Measurements from ENCODE around the gene ARHGDIB. TPM values are rescaled to one million over a fixed set of nuclear protein-coding genes. Genes with fewer than 3 reads are reported as not detected.

ARHGDIB gene
- total and polyA plus RNA-seq, 2 of the 4 experiments (the other 2 are of a cell fraction): 24.9 to 30.7 TPM

DNA sequence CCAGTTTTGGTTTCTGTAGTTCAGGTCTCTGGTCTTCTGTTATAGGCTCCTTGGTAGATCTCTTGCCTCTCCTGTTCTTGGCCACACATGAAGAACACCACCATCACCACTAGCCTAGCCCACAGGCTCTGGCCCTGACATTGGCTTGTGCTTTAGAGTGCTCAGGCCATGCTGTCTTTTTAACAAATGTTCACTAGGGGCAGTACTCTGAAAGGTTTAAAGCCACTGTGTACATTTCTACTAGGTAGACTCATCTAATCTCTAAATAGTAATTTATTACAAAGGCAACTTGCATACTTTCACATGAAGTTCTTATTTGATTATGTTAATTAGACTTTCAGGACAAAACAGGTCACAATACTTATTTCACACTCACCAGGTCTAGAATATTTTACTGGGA lies 49.8 kb upstream of the ARHGDIB start:
- Histone ChIP-seq H3K4me1 (ENCODE audit: control insufficient read depth, insufficient read depth, low read length) (no peaks in the 10 kb centered on the region), H2BK120ac (ENCODE audit: low read depth, low read length) (no peak overlapping the region), H3K4me2 (ENCODE audit: low read depth, low read length) (no peak overlapping the region), H2BK5ac (ENCODE audit: low read depth, low read length, poor library complexity, severe bottlenecking) (no peak overlapping the region), H3K27ac (ENCODE audit: insufficient read depth, low read length) (no peak overlapping the region), H4K20me1 (ENCODE audit: insufficient read depth, low read length) (no peaks in the 10 kb centered on the region), H2AK5ac (ENCODE audit: low read depth, low read length) (no peak overlapping the region), H3K23ac (ENCODE audit: low read depth, low read length) (no peak overlapping the region), H3K14ac (replicated peaks; ENCODE audit: low read depth, low read length) (no peak overlapping the region), H3K9me1 (ENCODE audit: insufficient read depth, low read length) (no peaks in the 10 kb centered on the region), H2AK9ac (replicated peaks; ENCODE audit: low read depth, low read length, poor library complexity) (no peak overlapping the region), H3K4me3 (ENCODE audit: insufficient read depth, low read depth, low read length) (no peak overlapping the region), H3K56ac (ENCODE audit: extremely low read depth, insufficient read depth, low read length) (no peak overlapping the region), H2BK15ac (ENCODE audit: low read depth, low read length) (no peak overlapping the region), H3K36me3 (ENCODE audit: control insufficient read depth, insufficient read depth, low read length) (no peaks in the 10 kb centered on the region), H3K4ac (ENCODE audit: low read depth, low read length) (no peak overlapping the region), H3K9ac (ENCODE audit: low read depth, low read length) (no peak overlapping the region), H4K8ac (ENCODE audit: low read depth in 2 of 2, low read length in 2 of 2) (no peak overlapping the region), H3K27me3 (ENCODE audit: control insufficient read depth, insufficient read depth, low read length) (peaks cover 3% of the 10 kb centered on the region; the same call in 1 of the 2 replicates), H3K18ac (ENCODE audit: low read depth, low read length) (no peak overlapping the region), H3K9me3 (ENCODE audit: control insufficient read depth, insufficient read depth, low read length) (no peaks in the 10 kb centered on the region), H4K5ac (ENCODE audit: low read depth, low read length) (no peak overlapping the region), H4K91ac (ENCODE audit: insufficient read depth, low read depth, low read length) (no peak overlapping the region), H2BK20ac (ENCODE audit: low read depth, low read length) (no peak overlapping the region), H3K79me1 (ENCODE audit: low read depth in 1 of 2, low read length in 2 of 2) (no peaks in the 10 kb centered on the region), H2AFZ (replicated peaks; ENCODE audit: low read length, poor library complexity) (no peak overlapping the region)
- BruUV-seq (replicated peaks): no TSS peak
- ATAC-seq (ENCODE audit: low read depth) (peak; percentile 49), DNase-seq (no peak)
- TF ChIP-seq MXI1 (IDR thresholded peaks at IDR 0.05; ENCODE audit: borderline replicate concordance, low read depth, low read length): no peak
- no peak for TF ChIP-seq POLR2A (IDR thresholded peaks at IDR 0.05; ENCODE audit: low read depth, low read length)
- TF ChIP-seq RCOR1 (IDR thresholded peaks at IDR 0.05; ENCODE audit: insufficient replicate concordance, low read length): no peak
- no peak for TF ChIP-seq BHLHE40 (IDR thresholded peaks at IDR 0.05; ENCODE audit: low read depth, low read length)
- TF ChIP-seq, protein P1, sequence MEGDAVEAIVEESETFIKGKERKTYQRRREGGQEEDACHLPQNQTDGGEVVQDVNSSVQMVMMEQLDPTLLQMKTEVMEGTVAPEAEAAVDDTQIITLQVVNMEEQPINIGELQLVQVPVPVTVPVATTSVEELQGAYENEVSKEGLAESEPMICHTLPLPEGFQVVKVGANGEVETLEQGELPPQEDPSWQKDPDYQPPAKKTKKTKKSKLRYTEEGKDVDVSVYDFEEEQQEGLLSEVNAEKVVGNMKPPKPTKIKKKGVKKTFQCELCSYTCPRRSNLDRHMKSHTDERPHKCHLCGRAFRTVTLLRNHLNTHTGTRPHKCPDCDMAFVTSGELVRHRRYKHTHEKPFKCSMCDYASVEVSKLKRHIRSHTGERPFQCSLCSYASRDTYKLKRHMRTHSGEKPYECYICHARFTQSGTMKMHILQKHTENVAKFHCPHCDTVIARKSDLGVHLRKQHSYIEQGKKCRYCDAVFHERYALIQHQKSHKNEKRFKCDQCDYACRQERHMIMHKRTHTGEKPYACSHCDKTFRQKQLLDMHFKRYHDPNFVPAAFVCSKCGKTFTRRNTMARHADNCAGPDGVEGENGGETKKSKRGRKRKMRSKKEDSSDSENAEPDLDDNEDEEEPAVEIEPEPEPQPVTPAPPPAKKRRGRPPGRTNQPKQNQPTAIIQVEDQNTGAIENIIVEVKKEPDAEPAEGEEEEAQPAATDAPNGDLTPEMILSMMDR (conservative IDR thresholded peaks at IDR 0.05; ENCODE audit: low read depth, low read length): no peak; the same call in 1 of the 2 replicates
- no peak for TF ChIP-seq FOS (IDR thresholded peaks at IDR 0.05; ENCODE audit: low read depth, low read length)
- TF ChIP-seq MAFK (IDR thresholded peaks at IDR 0.05; ENCODE audit: low read depth, low read length): no peak
- TF ChIP-seq, protein P2, sequence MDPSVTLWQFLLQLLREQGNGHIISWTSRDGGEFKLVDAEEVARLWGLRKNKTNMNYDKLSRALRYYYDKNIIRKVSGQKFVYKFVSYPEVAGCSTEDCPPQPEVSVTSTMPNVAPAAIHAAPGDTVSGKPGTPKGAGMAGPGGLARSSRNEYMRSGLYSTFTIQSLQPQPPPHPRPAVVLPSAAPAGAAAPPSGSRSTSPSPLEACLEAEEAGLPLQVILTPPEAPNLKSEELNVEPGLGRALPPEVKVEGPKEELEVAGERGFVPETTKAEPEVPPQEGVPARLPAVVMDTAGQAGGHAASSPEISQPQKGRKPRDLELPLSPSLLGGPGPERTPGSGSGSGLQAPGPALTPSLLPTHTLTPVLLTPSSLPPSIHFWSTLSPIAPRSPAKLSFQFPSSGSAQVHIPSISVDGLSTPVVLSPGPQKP (IDR thresholded peaks at IDR 0.05; ENCODE audit: borderline replicate concordance, low read depth, low read length): no peak
- no peak for TF ChIP-seq SMC3 (IDR thresholded peaks at IDR 0.05; ENCODE audit: low read depth, low read length)
- no peak for TF ChIP-seq RAD21 (IDR thresholded peaks at IDR 0.05; ENCODE audit: low read length)
- no peak for TF ChIP-seq NFE2L2 (IDR thresholded peaks at IDR 0.05; ENCODE audit: low read depth, low read length)
- TF ChIP-seq, protein P3, sequence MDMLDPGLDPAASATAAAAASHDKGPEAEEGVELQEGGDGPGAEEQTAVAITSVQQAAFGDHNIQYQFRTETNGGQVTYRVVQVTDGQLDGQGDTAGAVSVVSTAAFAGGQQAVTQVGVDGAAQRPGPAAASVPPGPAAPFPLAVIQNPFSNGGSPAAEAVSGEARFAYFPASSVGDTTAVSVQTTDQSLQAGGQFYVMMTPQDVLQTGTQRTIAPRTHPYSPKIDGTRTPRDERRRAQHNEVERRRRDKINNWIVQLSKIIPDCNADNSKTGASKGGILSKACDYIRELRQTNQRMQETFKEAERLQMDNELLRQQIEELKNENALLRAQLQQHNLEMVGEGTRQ (IDR thresholded peaks at IDR 0.05; ENCODE audit: low read depth, low read length): no peak
- TF ChIP-seq CEBPB (IDR thresholded peaks at IDR 0.05; ENCODE audit: low read depth, low read length): no peak
- no peak for TF ChIP-seq CHD1 (IDR thresholded peaks at IDR 0.05; ENCODE audit: low read depth, low read length)
- TF ChIP-seq MAZ (IDR thresholded peaks at IDR 0.05; ENCODE audit: borderline replicate concordance, low read depth, low read length): no peak
- TF ChIP-seq RFX5 (IDR thresholded peaks at IDR 0.05; ENCODE audit: low read depth, low read length): no peak
- POLR2A ChIA-PET (ENCODE audit: unreplicated experiment): no interaction called here
- CTCF ChIA-PET: no interaction called here
- dilution Hi-C loops (cut with HindIII; ENCODE audit: low sequenced_read_pairs, unreplicated experiment) (no loop called here), intact Hi-C loops (cut with micrococcal nuclease) (no loop called here), in situ Hi-C loops (cut with MboI; ENCODE audit: low sequenced_read_pairs) (loop anchor here (10.0 kb wide), 1 partner anchor 194 kb away; no protein-coding TSS in a partner anchor)
